CMK (cell line): Measurements from ENCODE around the gene IRAK2.
"Not testable (repeated sequence)": the region's sequence is repeated elsewhere in the genome, so short reads cannot be mapped to it uniquely, and the experiment has no call there.

Experiments used
- DNase-seq: peaks from one replicate; pipeline ENCODE4 v3.0.0-alpha.2; 2010; ENCODE audit warnings: low read depth

Gene IRAK2

DNA sequence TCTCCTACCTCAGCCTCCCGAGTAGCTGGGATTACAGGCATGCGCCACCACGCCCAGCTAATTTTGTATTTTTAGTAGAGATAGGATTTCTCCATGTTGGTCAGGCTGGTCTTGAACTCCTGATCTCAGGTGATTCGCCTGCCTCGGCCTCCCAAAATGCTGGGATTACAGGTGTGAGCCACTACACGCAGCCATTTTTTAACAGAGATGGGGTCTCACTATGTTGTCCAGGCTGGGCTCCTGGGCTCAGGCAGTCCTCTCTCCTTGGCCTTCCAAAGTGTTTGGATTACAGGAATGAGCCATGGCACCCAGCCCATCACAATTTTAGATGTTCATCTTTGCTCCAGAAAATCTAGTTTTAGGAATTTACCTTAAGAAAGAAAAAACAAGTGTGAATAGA is 6.2 kb upstream of the IRAK2 start:
- DNase-seq: not testable (repeated sequence)

DNA sequence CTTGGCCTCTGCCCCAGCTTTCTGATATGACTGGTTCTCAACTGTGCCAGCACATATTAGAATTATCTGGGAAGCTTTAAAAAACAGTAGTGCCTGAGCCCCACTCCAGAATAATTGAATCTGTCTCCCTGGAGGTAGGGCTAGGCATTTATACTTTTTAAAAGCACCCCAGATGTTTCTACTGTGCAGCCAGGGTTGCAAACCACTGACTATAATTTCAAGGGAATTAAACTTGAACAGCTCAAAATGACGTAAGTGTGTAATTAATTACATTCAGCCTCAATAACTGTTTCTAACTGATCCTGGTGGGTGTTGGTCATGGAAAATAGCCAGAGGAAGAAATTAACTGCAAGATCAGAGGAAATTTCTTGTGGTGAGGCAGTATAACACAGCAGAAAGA is 4.4 kb upstream of the IRAK2 start:
- no peak for DNase-seq

DNA sequence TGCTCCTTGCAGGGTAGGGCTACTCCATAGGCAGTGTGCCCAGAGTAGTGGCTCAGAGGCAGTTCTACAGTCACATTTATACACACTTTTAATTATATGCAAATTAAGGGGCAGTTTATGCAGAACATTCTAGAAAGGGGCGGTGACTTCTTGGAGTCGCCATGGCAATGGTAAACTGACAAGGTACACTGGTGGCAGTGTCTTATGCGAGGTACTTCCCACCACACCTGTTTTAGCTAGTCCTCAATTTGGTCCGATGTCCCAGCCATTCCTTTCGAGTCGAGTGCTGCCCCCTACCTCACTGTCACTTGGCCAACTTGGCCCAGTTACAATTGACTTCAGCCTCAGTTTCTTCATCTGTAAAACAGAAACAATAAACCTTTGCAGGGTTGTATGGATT is 3.8 kb upstream of the IRAK2 start:
- no peak for DNase-seq

GRCh38 chr3:10162185-10162584 is 2.5 kb upstream of the IRAK2 start:
- no peak for DNase-seq

GRCh38 chr3:10164201-10164545 is 546 bp upstream of the IRAK2 start:
- DNase-seq: not testable (repeated sequence)

GRCh38 chr3:10166213-10166604 is 1.5 kb downstream of the IRAK2 start:
- DNase-seq: no peak

GRCh38 chr3:10169000-10169496 is 4.3 kb downstream of the IRAK2 start:
- no peak for DNase-seq

GRCh38 chr3:10170915-10171478 is 6.3 kb downstream of the IRAK2 start:
- no peak for DNase-seq

- no peak for DNase-seq
Observed at GRCh38 chr3:10173095-10173925, 8.6 kb downstream of the IRAK2 start.

GRCh38 chr3:10173926-10174435 is 9.3 kb downstream of the IRAK2 start:
- no peak for DNase-seq

DNA sequence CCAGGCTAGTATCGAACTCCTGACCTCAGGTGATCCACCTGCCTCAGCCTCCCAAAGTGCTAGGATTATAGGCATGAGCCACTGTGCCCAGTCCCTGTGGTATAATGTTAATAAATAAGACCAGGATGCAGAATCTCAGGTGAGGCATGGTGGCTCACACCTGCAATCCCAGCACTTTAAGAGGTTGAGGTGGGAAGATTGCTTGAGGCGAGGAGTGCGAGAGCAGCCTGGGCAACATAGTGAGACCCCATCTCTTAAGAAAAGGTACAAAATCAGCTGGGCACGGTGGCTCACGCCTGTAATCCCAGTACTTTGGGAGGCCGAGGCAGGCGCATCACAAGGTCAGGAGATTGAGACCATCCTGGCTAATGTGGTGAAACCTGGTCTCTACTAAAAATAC is 10.6 kb downstream of the IRAK2 start:
- DNase-seq: not testable (repeated sequence)

GRCh38 chr3:10176150-10176549 is 11.4 kb downstream of the IRAK2 start:
- not testable (repeated sequence) for DNase-seq

DNA sequence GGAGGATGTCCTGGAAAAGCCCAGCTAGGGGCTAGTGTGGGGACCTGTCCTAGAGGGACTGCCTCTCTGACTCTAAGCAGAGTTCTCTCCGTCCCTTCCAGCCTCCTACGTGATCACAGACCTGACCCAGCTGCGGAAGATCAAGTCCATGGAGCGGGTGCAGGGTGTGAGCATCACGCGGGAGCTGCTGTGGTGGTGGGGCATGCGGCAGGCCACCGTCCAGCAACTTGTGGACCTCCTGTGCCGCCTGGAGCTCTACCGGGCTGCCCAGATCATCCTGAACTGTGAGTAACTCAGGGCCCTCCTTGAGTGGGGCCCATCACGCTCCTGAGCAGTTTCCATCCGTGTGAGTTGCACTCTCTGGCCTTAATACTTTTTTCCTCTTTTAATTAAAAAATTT is 13.0 kb downstream of the IRAK2 start:
- no peak for DNase-seq

DNA sequence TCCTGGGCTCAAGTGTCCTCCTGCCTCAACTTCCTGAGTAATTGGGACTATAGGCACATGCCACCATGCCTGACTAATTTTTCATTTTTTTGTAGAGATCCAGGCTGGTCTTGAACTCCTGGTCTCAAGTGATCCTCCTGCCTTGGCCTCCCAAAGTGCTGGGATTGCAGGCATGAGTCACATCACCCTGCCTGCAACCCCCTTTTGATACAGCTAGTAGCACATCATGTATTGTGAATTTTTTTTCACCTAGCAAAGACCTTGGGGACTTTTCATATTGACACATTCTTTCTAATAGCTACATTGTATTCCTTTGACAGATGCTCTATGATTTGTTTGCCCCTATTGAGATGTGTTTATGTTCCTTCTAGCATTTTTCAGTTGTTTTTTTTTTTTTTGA is 14.2 kb downstream of the IRAK2 start:
- no peak for DNase-seq

DNA sequence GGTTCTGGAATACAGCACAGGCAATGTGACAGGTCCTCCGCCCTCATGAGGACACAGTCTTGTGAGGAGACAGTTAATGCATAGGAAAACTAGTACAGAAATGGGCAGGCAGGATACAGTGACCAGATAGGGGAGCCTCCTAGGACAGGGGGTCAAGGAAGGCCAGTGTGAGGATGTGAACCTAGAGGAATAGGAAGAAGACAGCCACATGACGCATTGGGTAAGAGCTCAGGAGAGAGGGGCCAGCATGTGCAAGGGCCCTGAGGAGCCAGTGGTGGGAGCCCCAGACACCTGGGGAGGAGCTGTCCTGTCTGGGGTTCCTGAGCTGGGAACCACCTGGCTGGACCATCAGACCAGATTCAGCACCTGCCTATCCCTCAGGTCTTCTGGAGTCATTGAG is 15.6 kb downstream of the IRAK2 start:
- DNase-seq: no peak

DNA sequence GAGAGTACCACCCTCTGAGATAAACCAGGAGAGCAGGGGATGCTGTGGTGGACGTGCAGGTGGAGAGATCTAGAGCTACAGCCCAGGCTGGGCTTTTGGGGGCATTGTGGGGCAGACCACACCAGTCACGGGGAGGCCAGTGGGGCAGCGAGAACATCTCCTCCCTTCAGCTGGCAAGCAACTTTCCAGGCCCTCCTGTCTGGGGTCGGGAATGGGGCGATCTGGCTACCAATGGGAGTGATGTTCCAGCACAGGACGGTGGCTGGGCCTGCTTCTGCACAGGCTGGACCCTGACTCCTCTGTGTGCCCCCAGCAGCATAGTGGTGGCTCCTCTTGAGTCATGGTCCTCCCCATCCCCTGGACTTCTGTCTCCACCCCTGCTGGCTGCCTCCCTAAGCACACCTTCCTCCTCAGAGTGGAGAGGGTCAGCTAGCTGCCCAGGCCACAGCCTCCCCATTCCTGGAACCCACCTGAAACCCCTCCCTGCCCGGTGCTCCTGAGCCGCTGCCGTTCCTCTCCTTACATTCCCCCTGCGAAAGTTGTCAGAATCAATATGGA is 16.1 kb downstream of the IRAK2 start:
- DNase-seq: no peak

- DNase-seq: no peak
Observed at GRCh38 chr3:10182950-10183349, 18.2 kb downstream of the IRAK2 start.

GRCh38 chr3:10184250-10184649 is 19.5 kb downstream of the IRAK2 start:
- DNase-seq: no peak

DNA sequence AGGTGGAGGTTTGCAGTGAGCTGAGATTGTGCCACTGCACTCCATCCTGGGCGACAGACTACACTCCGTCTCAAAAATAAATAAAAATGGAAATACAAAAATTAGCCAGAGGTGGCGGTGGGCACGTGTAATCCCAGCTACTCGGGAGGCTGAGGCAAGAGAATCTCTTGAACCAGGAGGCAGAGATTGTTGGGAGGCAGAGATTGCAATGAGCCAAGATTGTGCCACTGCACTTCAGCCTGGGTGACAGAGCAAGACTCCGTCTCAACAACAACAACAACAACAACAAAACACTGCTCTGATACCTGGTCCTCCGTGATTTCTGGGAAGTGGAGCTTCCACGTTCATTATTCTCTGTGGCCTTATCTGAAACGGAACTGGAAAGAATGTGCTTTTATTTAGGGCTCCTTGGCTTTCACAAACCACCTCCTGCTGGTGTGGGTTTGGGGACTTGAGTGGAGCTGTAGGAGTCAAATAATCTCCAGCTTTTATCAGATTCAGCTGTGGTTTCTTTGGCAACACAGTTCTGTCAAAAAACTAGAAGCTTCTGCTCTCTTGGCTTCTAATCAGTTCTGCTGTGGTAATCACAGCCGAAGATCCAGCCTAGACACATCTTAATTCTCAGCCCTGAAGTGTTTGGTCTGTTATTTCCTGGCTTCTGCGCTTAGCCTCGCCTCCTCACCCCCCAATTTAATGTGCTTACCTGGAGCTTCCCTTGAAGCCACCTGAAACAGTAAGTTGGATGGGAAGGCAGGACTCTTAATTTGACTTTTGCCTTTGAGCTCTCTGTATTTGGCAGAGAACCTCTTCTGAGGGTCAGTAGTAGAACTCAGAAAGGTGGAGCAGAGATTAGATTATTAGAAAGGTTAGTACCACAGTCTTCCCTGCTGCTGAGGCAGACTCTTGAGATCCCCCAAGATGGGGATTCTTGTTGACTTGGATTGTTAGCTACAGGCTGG is 21.4 kb downstream of the IRAK2 start:
- no peak for DNase-seq

GRCh38 chr3:10187290-10187876 is 22.7 kb downstream of the IRAK2 start:
- no peak for DNase-seq

DNA sequence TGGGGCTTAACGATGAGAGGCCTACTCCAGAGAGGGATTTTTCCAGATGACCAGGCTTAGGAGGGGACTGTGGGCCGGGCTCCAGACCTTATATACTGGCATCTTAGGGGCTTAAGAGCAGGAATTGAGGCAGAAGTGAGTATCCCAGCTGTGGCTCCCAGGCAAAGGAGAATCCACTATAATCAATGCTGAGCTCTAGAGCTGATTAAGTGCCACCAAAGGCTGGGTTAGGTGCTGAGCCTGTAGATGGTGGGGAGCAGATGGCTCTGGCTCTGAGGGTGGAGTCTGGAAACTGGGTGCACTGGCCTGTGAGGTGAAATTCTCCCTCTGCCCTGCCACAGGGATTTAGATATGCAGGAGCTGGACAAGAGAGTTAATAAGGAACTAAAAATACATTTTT is 23.2 kb downstream of the IRAK2 start:
- no peak for DNase-seq
